GM20431 (cell line): ENCODE measurements around the gene SLC15A3.

ENCODE experiments used
- in situ Hi-C: fragments of 300-500 bp; cut with MseI, MboI; formaldehyde crosslinking; loops from one replicate; pipeline ENCODE4 v1.15.0; 2020; ENCODE audit warnings: low sequenced_read_pairs; ENCODE audit not compliant: unreplicated experiment

Gene SLC15A3

DNA sequence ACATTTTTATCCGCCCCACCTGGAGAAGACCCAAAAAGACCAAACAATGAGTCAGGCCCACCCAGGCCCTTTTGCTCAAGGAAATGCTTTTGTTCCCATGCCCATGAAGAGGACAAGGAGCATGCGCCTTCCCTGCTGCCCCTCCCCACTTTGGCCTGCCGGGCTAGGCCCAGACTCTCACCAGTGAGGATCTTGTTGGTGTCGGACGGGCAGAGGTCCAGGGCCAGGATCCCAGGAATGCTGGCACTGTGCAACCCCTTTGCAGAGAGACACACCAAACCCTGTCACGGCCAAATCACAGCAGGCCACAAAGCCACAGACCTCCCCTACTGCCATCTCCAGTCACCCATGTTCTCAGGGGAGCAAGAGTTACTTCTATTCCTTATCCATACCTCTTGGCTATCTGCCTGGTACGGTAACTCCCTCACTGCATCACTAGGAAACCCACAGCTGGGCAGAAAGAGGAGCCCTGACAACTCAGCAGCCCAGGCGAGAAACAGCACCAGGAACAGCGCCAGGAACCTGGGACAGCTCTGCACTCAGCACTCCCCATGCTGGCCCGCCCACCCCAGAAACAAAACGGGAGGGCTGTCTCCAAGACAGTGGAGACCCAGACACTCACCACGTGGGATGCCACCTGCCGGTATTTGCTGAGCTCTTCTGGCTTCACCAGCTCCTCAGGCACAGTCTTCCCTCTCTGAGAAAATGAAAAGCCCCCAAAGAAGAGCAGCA lies 51.1 kb downstream of the SLC15A3 start:
- in situ Hi-C loops, result no loop called here

- in situ Hi-C loops, result no loop called here
These were observed 52.0 kb downstream of the SLC15A3 start for GRCh38 chr11:60899977-60900376.

- in situ Hi-C loops, result no loop called here
These were observed 52.7 kb downstream of the SLC15A3 start for GRCh38 chr11:60899046-60899936.

DNA sequence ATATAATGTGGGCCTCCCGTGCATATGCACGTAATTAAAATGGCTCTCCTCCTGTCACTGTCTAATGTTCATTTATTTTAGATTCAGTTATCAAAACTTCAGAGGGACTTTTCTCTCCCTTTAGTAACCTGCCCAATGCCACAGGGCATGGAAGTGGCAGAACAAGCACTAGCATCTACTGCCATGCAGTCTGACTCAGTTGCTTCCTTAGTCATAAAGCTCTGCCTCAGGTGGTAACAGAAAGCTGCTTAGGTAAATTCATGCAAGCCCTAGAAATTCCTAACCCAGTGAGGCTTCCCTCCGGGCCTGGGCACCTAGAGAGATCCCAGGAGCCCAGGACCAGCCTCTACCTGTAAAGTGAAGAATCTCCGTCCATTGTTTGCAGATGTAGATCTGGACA lies 54.5 kb downstream of the SLC15A3 start:
- in situ Hi-C loops, result no loop called here

DNA sequence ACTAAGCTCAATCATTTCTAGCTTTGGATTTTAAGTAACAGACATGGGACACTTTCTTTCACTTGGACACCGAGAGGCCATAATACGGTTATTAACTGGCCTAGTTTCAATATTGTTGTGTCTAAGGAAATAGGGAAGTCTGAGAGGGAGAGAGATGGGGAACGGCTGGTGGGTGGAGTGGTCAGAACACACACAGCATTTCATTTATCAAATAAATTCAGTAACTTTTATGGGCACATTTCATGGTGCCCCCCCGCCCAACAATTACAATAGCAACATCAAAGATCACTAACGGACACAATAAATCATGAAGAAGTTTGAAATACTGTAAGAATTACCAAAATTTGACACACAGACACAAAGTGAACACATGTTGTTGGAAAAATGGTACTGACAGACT lies 56.3 kb downstream of the SLC15A3 start:
- in situ Hi-C loops, result no loop called here

DNA sequence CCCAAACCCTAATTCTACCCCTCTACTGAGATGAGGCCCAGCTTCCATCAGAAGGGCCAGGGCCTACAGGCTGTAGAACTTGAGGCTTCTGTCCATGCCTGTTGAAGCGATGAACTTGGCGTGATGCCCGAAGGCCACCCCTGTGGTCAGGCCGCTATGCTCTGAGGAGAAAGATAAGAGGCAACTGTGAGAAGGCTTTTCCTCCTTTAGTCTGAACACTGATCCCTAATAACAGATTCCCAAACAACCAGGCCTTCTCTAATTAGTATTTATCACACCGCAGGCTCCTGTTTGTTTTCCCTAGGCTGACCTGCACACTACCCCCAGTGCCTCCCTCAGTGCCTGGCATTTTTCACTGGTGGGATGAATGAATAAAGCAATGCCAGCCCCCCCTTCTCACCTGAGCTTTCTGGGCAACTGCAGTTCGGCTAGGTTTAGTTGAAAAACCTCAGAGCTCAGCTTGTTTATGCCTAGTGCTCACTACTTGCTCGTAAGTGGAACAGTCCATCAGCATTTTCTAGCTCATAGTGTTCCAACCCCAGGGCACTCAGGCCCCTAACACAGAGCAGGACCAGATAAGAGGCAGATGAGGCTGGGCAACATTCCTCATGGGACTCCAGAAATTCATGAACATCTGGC lies 60.8 kb downstream of the SLC15A3 start:
- in situ Hi-C loops, result no loop called here

- in situ Hi-C loops, result no loop called here
These were observed 61.3 kb downstream of the SLC15A3 start for GRCh38 chr11:60890696-60891095.

- in situ Hi-C loops, result no loop called here
These were observed 62.1 kb downstream of the SLC15A3 start for GRCh38 chr11:60889869-60890311.

DNA sequence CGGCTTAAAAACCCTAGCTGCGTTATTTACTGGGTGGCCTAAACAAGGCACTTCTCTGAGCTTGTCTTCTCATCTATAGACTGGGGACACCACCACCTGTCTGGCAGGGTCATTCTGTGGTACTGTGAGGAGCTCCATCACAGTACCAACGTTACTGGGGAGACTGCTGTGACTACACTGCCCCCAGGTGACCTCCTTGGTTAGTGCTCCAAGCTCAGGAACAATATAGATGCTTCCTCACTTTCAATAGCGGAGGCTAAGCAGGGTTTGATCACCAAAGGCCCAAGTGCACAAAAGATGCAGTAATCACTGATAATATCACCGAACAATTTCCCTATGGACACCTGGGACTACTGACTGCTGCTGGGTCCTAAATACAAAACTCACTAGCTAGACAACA lies 64.4 kb downstream of the SLC15A3 start:
- in situ Hi-C loops, result no loop called here
